Fibroblast of upper back skin (primary cell): ENCODE measurements around the gene TMPRSS13.
"Not testable (repeated sequence)": the region's sequence is repeated elsewhere in the genome, so short reads cannot be mapped to it uniquely, and the experiment has no call there.

Experiments used
- DNase-seq: peaks from one replicate; pipeline ENCODE4 v3.0.0-alpha.2; 2013

The TMPRSS13 gene

DNA sequence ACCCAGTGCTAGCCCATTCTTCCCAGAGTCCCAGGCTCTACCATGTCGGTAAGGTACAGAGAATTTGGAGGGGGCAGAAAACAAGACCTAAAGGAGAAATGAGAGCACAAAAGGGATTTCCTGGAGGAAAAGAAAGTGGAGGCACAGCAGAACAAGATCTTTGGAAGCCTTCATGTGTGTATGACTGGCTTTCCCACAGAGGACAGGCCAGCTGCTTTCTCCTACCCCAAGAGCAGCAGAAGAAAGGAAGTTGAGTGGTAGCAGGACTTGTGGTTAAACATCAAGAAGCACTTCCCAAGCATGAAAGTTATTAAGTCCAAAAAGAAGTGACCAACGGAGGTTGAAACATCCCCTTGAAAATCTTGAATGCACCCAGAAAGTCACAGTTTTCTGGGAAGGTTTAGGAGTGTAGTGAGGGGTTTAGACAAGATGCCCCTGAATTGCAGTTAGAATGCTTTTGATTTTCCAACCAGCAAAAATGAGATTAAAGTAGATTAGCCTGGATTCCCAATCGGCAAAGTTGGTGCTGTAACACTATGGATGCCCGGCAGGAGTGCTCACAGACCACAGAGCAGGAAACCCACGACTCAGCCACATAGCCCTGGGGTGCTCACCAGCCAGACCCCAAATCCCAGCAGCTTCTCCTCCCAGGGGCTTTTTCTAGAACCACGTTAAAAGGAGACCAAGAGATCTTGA is 608 bp downstream of the TMPRSS13 start:
- no peak for DNase-seq

DNA sequence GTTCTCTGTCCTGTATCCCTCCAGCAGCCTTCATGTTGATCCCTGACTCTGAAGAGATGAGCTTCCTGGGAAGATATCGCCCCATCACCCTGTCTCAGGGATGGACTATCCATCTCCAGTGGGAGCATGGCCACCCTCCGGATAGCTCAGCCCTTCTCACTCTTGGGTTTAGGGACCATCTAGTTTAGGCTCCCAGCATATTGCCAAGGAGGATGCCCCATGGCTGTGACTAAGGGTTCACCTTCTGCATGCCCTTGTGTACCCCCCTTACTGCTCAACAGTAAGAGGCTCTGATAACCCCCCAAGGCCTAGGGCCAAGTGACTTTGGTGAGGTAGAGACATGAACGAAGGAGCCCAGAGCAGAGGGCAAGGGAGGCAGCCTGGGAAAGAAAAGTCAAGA is 1.3 kb downstream of the TMPRSS13 start:
- DNase-seq, result no peak

- DNase-seq, result not testable (repeated sequence)
These were observed 3.0 kb downstream of the TMPRSS13 start for GRCh38 chr11:117926166-117926565.

DNA sequence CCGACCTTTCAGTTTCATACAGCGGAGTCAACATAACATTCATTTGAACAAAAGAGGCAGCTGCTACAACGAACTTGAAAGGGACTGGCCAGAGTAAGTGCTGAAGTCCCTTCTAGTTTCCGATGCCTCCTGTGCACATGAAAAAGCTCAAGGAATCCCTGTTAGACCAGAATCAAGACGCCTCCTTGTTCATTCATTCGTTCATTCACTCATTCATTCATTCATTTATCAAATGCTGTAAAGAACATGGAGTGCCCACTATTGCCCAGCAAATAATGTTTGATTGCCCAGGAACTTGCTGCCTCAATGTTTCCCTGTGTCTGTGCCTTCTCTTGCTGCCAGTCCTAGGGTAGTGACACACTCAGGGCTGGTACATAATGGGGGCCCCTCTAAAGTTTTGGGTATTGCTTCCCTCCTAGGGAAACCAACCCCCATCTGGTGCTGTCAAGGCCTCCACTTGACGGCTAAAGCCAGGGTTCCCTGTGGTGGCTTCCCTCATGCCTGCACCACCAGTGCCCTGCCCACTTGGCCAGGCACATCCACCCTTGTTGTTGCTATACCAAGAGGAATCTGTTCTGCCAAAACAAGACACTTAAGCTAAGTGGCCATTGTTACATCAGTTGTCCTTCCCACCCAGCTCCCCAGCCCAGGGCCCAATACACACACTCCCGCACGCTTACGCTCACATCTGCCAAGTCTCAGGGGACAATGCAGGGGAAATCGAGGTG is 3.8 kb downstream of the TMPRSS13 start:
- no peak for DNase-seq

GRCh38 chr11:117924631-117925170 is 4.5 kb downstream of the TMPRSS13 start:
- DNase-seq, result no peak

DNA sequence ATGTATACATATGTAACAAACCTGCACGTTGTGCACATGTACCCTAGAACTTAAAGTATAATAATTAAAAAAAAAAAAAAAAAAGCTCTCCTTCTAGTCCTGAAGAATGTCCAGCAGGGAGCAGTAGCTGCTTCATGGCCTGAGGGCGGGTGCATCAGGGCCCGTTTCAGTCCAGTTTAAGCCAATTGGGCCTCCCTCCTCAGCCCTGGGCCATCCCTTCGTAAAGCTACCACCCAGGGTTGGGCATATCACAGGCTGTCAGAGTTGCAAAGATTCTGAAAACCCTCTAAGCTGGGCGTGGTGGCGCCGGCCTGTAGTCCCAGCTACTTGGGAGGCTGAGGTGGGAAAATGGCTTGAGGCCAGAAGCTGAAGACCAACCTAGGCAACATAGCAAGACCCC is 5.4 kb downstream of the TMPRSS13 start:
- no peak for DNase-seq

DNA sequence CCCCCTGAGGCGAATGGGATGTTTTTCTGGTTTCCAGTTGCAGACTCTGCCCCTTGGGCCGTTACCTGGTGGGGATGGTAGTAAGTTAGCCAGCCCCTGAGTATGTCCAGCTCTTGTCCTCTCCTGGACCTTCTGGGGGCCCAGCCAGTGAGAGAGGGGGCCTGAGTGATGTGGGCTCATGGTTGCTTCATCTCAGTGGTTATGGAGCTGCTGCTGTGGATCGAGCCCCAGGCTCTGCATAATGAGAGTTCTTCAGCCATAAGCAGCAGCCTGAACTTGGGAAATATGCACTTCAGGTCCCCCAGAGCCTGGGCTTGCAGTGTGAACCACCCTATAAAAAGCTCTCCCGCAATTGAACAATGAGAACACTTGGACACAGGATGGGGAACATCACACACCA is 5.9 kb downstream of the TMPRSS13 start:
- no peak for DNase-seq

- DNase-seq, result no peak
These were observed 7.3 kb downstream of the TMPRSS13 start for GRCh38 chr11:117921893-117922292.

- no peak for DNase-seq
These were observed 7.7 kb downstream of the TMPRSS13 start for GRCh38 chr11:117921456-117921855.

DNA sequence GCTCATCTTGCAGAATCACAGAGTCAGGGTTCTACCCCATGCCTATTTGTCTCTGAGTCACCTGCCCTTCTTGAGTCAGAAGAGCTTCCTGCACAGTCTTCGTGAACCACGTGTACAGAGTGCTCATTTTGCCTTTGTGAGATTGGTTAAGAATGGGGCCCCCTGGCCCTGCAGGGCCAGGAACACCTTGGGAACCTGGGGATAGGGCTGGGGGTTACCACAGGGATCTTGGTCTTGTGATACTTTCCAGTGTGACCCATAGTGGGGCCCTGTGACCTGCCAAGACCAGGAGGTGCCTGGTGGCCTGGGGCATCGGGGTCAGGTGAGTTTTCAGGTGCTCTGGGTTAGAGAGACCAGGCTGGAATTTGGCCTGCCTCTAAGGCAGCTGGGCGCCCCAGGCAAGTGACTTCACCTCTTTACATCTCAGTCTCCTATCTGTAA is 9.4 kb downstream of the TMPRSS13 start:
- no peak for DNase-seq

DNA sequence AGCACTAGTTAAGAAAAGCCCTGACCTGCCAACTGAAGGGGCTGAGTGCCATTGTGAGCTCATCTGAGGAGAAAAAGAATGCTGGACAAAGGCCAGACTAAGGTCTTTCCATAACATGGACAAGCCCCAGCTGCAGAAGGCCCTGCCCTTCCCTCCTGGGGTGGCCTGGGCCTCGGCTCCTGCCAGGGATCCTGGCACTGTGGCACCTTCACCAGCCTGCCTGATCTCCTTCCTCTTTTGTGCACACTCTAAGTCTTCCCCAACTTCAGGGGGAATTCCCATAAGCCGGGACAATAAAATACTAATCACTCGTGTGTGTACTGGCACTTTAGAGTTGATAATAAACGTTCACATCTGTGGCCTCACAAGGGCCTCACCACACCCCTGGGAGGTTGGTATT is 9.9 kb downstream of the TMPRSS13 start:
- DNase-seq, result no peak

- DNase-seq, result no peak
These were observed 10.6 kb downstream of the TMPRSS13 start for GRCh38 chr11:117918366-117919255.

DNA sequence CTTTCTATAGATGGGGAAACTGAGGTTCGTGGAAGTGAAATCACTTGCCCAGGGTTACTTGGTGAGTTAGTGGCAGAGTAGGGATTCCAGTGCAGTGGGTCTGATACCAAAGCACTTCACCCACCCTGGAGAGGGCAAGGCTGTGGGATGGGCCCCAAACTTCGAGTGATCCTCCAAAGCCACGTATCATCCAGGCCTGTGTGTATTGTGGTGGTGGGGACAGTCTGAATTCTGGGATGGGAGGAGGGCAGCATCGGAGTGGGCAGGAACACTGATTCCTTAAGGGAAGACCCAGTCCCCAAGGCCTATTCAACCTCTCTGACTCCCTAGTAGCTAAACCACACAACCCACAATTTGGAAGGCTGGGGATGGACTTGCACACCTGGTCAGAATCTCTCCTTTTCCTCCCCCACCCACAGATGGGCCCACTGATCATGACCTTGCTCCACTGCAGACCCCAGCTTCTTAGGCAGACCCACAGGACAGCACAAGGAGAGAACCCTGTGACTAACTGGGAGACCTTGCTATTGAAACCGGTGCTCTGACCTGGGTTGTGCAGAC is 11.5 kb downstream of the TMPRSS13 start:
- DNase-seq, result no peak

GRCh38 chr11:117916956-117917355 is 12.2 kb downstream of the TMPRSS13 start:
- no peak for DNase-seq

GRCh38 chr11:117915672-117916235 is 13.4 kb downstream of the TMPRSS13 start:
- DNase-seq, result no peak

GRCh38 chr11:117914991-117915618 is 14.1 kb downstream of the TMPRSS13 start:
- no peak for DNase-seq

- DNase-seq, result no peak
These were observed 14.8 kb downstream of the TMPRSS13 start for GRCh38 chr11:117914398-117914761.

- no peak for DNase-seq
These were observed 15.3 kb downstream of the TMPRSS13 start for GRCh38 chr11:117913736-117914397.

DNA sequence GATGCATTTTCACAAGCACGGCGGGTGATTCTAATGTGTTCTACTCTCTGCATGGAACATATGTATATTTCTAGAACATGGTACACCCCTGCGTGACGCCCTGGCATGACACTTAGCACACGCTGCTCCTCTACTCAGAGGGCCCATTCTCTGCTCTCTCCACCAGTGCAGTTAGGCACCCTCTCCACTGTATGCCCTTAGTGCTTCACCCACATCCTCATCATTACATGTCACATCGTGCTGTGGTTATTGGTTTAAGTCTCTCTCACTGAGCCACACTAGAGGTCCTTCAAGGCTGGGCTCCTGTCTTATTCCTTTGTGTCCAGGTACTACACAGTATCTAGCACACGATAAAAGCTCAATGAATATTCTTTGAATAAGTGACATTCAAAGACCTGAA is 16.7 kb downstream of the TMPRSS13 start:
- no peak for DNase-seq

- DNase-seq, result no peak
These were observed 17.5 kb downstream of the TMPRSS13 start for GRCh38 chr11:117911694-117912093.

DNA sequence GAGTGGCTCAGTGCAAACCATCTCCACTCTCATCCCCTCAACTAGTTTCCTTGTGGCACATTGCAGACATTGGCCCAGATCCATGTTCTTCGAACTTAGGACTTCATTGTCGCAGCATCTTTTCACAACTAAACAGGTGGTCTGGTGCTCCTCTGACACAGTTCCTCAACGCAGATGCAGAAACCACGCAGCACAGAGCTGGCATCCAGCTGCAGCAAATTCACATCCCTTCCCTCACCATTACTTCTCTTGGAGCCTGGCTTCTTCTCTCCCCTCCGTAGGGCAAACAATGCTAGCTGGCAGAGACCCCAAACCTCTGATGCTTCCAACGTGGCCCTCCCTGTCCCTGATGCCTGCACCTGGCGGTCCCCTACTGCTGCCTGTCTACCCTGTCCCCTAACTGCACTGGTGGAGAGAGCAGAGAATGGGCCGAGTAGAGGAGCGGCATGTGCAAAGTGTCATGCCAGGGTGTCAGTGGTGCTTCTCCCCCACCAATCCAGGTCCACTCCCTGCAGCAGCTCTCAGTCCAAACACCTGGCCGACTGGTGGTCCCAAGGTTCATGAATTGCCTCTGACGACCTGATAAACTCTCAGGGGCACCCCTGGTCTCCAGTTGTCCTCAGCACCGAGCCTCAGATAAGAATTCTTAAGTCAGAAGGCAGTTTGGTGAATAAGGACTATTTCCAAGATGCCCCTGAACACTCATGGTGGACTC is 18.1 kb downstream of the TMPRSS13 start:
- DNase-seq, result no peak
